ENCODE results near the gene CIAO2B.
"Not testable (repeated sequence)": the region's sequence is repeated elsewhere in the genome, so short reads cannot be mapped to it uniquely, and the experiment has no call there.

CIAO2B gene

GRCh38 chr16:66948134-66948836 lies 14.1 kb upstream of the CIAO2B start:
- no peak for DNase-seq (ENCODE audit: low read depth)
- peak overlapping the region; percentile 66 for H3K4me3 ChIP-seq (ENCODE audit: low read length)
- TF ChIP-seq CTCF (conservative IDR thresholded peaks at IDR 0.05; ENCODE audit: low read length) = no peak

GRCh38 chr16:66947302-66948065 lies 13.3 kb upstream of the CIAO2B start:
- H3K4me3 ChIP-seq (ENCODE audit: low read length) = peak overlapping the region; percentile 66
- TF ChIP-seq CTCF (conservative IDR thresholded peaks at IDR 0.05; ENCODE audit: low read length) = peak; percentile 82
- peak; percentile 79 for DNase-seq (ENCODE audit: low read depth)

GRCh38 chr16:66946974-66947301 lies 12.7 kb upstream of the CIAO2B start:
- no peak for DNase-seq (ENCODE audit: low read depth)
- no peak for TF ChIP-seq CTCF (conservative IDR thresholded peaks at IDR 0.05; ENCODE audit: low read length)
- H3K4me3 ChIP-seq (ENCODE audit: low read length) = no peak overlapping the region

GRCh38 chr16:66946541-66946940 lies 12.3 kb upstream of the CIAO2B start:
- no peak for DNase-seq (ENCODE audit: low read depth)
- TF ChIP-seq CTCF (conservative IDR thresholded peaks at IDR 0.05; ENCODE audit: low read length) = no peak
- H3K4me3 ChIP-seq (ENCODE audit: low read length) = no peak overlapping the region

- no peak for TF ChIP-seq CTCF (conservative IDR thresholded peaks at IDR 0.05; ENCODE audit: low read length)
- no peak overlapping the region for H3K4me3 ChIP-seq (ENCODE audit: low read length)
- DNase-seq (ENCODE audit: low read depth) = no peak
These were observed 11.7 kb upstream of the CIAO2B start for GRCh38 chr16:66945939-66946338.

- not testable (repeated sequence) for DNase-seq (ENCODE audit: low read depth); H3K4me3 ChIP-seq (ENCODE audit: low read length)
These were observed 10.8 kb upstream of the CIAO2B start for GRCh38 chr16:66944971-66945370.

- no peak for DNase-seq (ENCODE audit: low read depth)
- TF ChIP-seq CTCF (conservative IDR thresholded peaks at IDR 0.05; ENCODE audit: low read length) = no peak
- H3K4me3 ChIP-seq (ENCODE audit: low read length) = no peak overlapping the region
These were observed 9.8 kb upstream of the CIAO2B start for GRCh38 chr16:66944054-66944441.

All from AG10803 (cell line).